ENCODE data around the gene DTNBP1. TPM values are rescaled to one million over a fixed set of nuclear protein-coding genes. Genes with fewer than 3 reads are reported as not detected.

The DTNBP1 gene
- total RNA-seq, 1 donor from 2014 or later: 19.2 TPM

GRCh38 chr6:15682965-15683822, 20.4 kb upstream of the DTNBP1 start:
- Histone ChIP-seq H3K27me3 (ENCODE audit: low read depth) (no peaks in the 10 kb centered on the region), H3K27ac (replicated peaks) (no peak overlapping the region), H3K36me3 (no peaks in the 10 kb centered on the region), H3K4me1 (no peaks in the 10 kb centered on the region), H3K9me3 (replicated peaks) (no peaks in the 10 kb centered on the region), H3K4me3 (no peak overlapping the region)
- TF ChIP-seq CTCF (IDR thresholded peaks at IDR 0.05; ENCODE audit: borderline replicate concordance): no peak
- DNase-seq: no peak
- intact Hi-C loops (cut with micrococcal nuclease): no loop called here

- DNase-seq: no peak
- Histone ChIP-seq H3K36me3 (no peaks in the 10 kb centered on the region), H3K4me3 (no peak overlapping the region), H3K9me3 (replicated peaks) (no peaks in the 10 kb centered on the region), H3K27ac (replicated peaks) (no peak overlapping the region), H3K4me1 (no peaks in the 10 kb centered on the region), H3K27me3 (ENCODE audit: low read depth) (no peaks in the 10 kb centered on the region)
- intact Hi-C loops (cut with micrococcal nuclease): no loop called here
- no peak for TF ChIP-seq CTCF (IDR thresholded peaks at IDR 0.05; ENCODE audit: borderline replicate concordance)
Measured at GRCh38 chr6:15681946-15682345, 19.1 kb upstream of the DTNBP1 start.

GRCh38 chr6:15678514-15678913, 15.7 kb upstream of the DTNBP1 start:
- Histone ChIP-seq H3K9me3 (replicated peaks) (no peaks in the 10 kb centered on the region), H3K4me1 (peaks cover 14% of the 10 kb centered on the region), H3K27me3 (ENCODE audit: low read depth) (no peaks in the 10 kb centered on the region), H3K27ac (replicated peaks) (no peak overlapping the region), H3K4me3 (no peak overlapping the region), H3K36me3 (no peaks in the 10 kb centered on the region)
- DNase-seq: no peak
- intact Hi-C loops (cut with micrococcal nuclease): no loop called here
- no peak for TF ChIP-seq CTCF (IDR thresholded peaks at IDR 0.05; ENCODE audit: borderline replicate concordance)

GRCh38 chr6:15677822-15678221, 15.0 kb upstream of the DTNBP1 start:
- TF ChIP-seq CTCF (IDR thresholded peaks at IDR 0.05; ENCODE audit: borderline replicate concordance): no peak
- Histone ChIP-seq H3K36me3 (no peaks in the 10 kb centered on the region), H3K27me3 (ENCODE audit: low read depth) (no peaks in the 10 kb centered on the region), H3K4me3 (no peak overlapping the region), H3K27ac (replicated peaks) (no peak overlapping the region), H3K9me3 (replicated peaks) (no peaks in the 10 kb centered on the region), H3K4me1 (peaks cover 14% of the 10 kb centered on the region)
- intact Hi-C loops (cut with micrococcal nuclease): no loop called here
- no peak for DNase-seq

- H3K36me3 ChIP-seq: no peaks in the 10 kb centered on the region
- intact Hi-C loops (cut with micrococcal nuclease): no loop called here
- H3K27ac ChIP-seq (replicated peaks): no peak overlapping the region
- H3K9me3 ChIP-seq (replicated peaks): no peaks in the 10 kb centered on the region
- H3K27me3 ChIP-seq (ENCODE audit: low read depth): peaks cover 6% of the 10 kb centered on the region
- TF ChIP-seq CTCF (IDR thresholded peaks at IDR 0.05; ENCODE audit: borderline replicate concordance): no peak
- H3K4me1 ChIP-seq: peaks cover 14% of the 10 kb centered on the region
- no peak overlapping the region for H3K4me3 ChIP-seq
- no peak for DNase-seq
Measured at GRCh38 chr6:15675536-15676220, 12.8 kb upstream of the DTNBP1 start.

Measured in left ventricle myocardium inferior (tissue), 1 donor.